ENCODE data around the gene SPINT4. TPM values are rescaled to one million over a fixed set of nuclear protein-coding genes. Genes with fewer than 3 reads are reported as not detected.
"Not testable (repeated sequence)": the region's sequence is repeated elsewhere in the genome, so short reads cannot be mapped to it uniquely, and the experiment has no call there.

SPINT4 gene
- total RNA-seq, 1 donor: not detected

GRCh38 chr20:45745015-45745414, 22.9 kb downstream of the SPINT4 start:
- Histone ChIP-seq H3K4me3 (ENCODE audit: low read length) (no peak overlapping the region), H3K27me3 (ENCODE audit: insufficient read depth, low read length) (peaks cover 4% of the 10 kb centered on the region), H3K9me3 (ENCODE audit: low read depth, low read length) (no peaks in the 10 kb centered on the region)

GRCh38 chr20:45751721-45752120, 29.6 kb downstream of the SPINT4 start:
- Histone ChIP-seq H3K9me3 (ENCODE audit: low read depth, low read length) (no peaks in the 10 kb centered on the region), H3K27me3 (ENCODE audit: insufficient read depth, low read length) (peaks cover 4% of the 10 kb centered on the region), H3K4me3 (ENCODE audit: low read length) (no peak overlapping the region), H3K4me1 (ENCODE audit: insufficient read depth, low read length) (no peaks in the 10 kb centered on the region)

More at GRCh38 chr20:45745015-45745414, 22.9 kb downstream of the SPINT4 start:
- H3K4me1 ChIP-seq (ENCODE audit: insufficient read depth, low read length): no peaks in the 10 kb centered on the region

GRCh38 chr20:45752746-45753145, 30.6 kb downstream of the SPINT4 start:
- Histone ChIP-seq H3K27me3 (ENCODE audit: insufficient read depth, low read length) (no peaks in the 10 kb centered on the region), H3K9me3 (ENCODE audit: low read depth, low read length) (no peaks in the 10 kb centered on the region), H3K4me3 (ENCODE audit: low read length) (no peak overlapping the region), H3K4me1 (ENCODE audit: insufficient read depth, low read length) (no peaks in the 10 kb centered on the region)

GRCh38 chr20:45758096-45758495, 35.9 kb downstream of the SPINT4 start:
- H3K9me3 ChIP-seq (ENCODE audit: low read depth, low read length): no peaks in the 10 kb centered on the region
- no peaks in the 10 kb centered on the region for H3K4me1 ChIP-seq (ENCODE audit: insufficient read depth, low read length)
- H3K27me3 ChIP-seq (ENCODE audit: insufficient read depth, low read length): no peaks in the 10 kb centered on the region
- H3K4me3 ChIP-seq (ENCODE audit: low read length): no peak overlapping the region

GRCh38 chr20:45759921-45760320, 37.8 kb downstream of the SPINT4 start:
- H3K9me3 ChIP-seq (ENCODE audit: low read depth, low read length); H3K27me3 ChIP-seq (ENCODE audit: insufficient read depth, low read length); H3K4me1 ChIP-seq (ENCODE audit: insufficient read depth, low read length); H3K4me3 ChIP-seq (ENCODE audit: low read length): not testable (repeated sequence)

GRCh38 chr20:45761966-45762365, 39.8 kb downstream of the SPINT4 start:
- not testable (repeated sequence) for H3K4me3 ChIP-seq (ENCODE audit: low read length); H3K4me1 ChIP-seq (ENCODE audit: insufficient read depth, low read length); H3K27me3 ChIP-seq (ENCODE audit: insufficient read depth, low read length); H3K9me3 ChIP-seq (ENCODE audit: low read depth, low read length)

- not testable (repeated sequence) for H3K4me3 ChIP-seq (ENCODE audit: low read length); H3K27me3 ChIP-seq (ENCODE audit: insufficient read depth, low read length); H3K4me1 ChIP-seq (ENCODE audit: insufficient read depth, low read length); H3K9me3 ChIP-seq (ENCODE audit: low read depth, low read length)
These were observed 42.6 kb downstream of the SPINT4 start for GRCh38 chr20:45764618-45765282.

GRCh38 chr20:45765307-45765875, 43.2 kb downstream of the SPINT4 start:
- no peaks in the 10 kb centered on the region for H3K9me3 ChIP-seq (ENCODE audit: low read depth, low read length)
- no peaks in the 10 kb centered on the region for H3K27me3 ChIP-seq (ENCODE audit: insufficient read depth, low read length)

GRCh38 chr20:45765980-45766379, 43.8 kb downstream of the SPINT4 start:
- no peak overlapping the region for H3K4me3 ChIP-seq (ENCODE audit: low read length)

More at GRCh38 chr20:45765307-45765875, 43.2 kb downstream of the SPINT4 start:
- no peaks in the 10 kb centered on the region for H3K4me1 ChIP-seq (ENCODE audit: insufficient read depth, low read length)
- H3K4me3 ChIP-seq (ENCODE audit: low read length): no peak overlapping the region

GRCh38 chr20:45768479-45768878, 46.3 kb downstream of the SPINT4 start:
- no peaks in the 10 kb centered on the region for H3K27me3 ChIP-seq (ENCODE audit: insufficient read depth, low read length)
- no peak overlapping the region for H3K4me3 ChIP-seq (ENCODE audit: low read length)
- no peaks in the 10 kb centered on the region for H3K9me3 ChIP-seq (ENCODE audit: low read depth, low read length)
- H3K4me1 ChIP-seq (ENCODE audit: insufficient read depth, low read length): no peaks in the 10 kb centered on the region

More at GRCh38 chr20:45765980-45766379, 43.8 kb downstream of the SPINT4 start:
- Histone ChIP-seq H3K27me3 (ENCODE audit: insufficient read depth, low read length) (no peaks in the 10 kb centered on the region), H3K9me3 (ENCODE audit: low read depth, low read length) (no peaks in the 10 kb centered on the region), H3K4me1 (ENCODE audit: insufficient read depth, low read length) (no peaks in the 10 kb centered on the region)

GRCh38 chr20:45771182-45771759, 49.1 kb downstream of the SPINT4 start:
- Histone ChIP-seq H3K4me3 (ENCODE audit: low read length) (no peak overlapping the region), H3K9me3 (ENCODE audit: low read depth, low read length) (no peaks in the 10 kb centered on the region), H3K4me1 (ENCODE audit: insufficient read depth, low read length) (no peaks in the 10 kb centered on the region), H3K27me3 (ENCODE audit: insufficient read depth, low read length) (no peaks in the 10 kb centered on the region)

- Histone ChIP-seq H3K27me3 (ENCODE audit: insufficient read depth, low read length) (no peaks in the 10 kb centered on the region), H3K9me3 (ENCODE audit: low read depth, low read length) (no peaks in the 10 kb centered on the region), H3K4me1 (ENCODE audit: insufficient read depth, low read length) (no peaks in the 10 kb centered on the region), H3K4me3 (ENCODE audit: low read length) (no peak overlapping the region)
These were observed 50.5 kb downstream of the SPINT4 start for GRCh38 chr20:45772693-45773092.

- Histone ChIP-seq H3K9me3 (ENCODE audit: low read depth, low read length) (no peaks in the 10 kb centered on the region), H3K4me3 (ENCODE audit: low read length) (no peak overlapping the region), H3K4me1 (ENCODE audit: insufficient read depth, low read length) (no peaks in the 10 kb centered on the region), H3K27me3 (ENCODE audit: insufficient read depth, low read length) (no peaks in the 10 kb centered on the region)
These were observed 52.8 kb downstream of the SPINT4 start for GRCh38 chr20:45774945-45775344.

- H3K4me3 ChIP-seq (ENCODE audit: low read length): no peak overlapping the region
- no peaks in the 10 kb centered on the region for H3K27me3 ChIP-seq (ENCODE audit: insufficient read depth, low read length)
- no peaks in the 10 kb centered on the region for H3K4me1 ChIP-seq (ENCODE audit: insufficient read depth, low read length)
- no peaks in the 10 kb centered on the region for H3K9me3 ChIP-seq (ENCODE audit: low read depth, low read length)
These were observed 53.3 kb downstream of the SPINT4 start for GRCh38 chr20:45775411-45775810.
